Naive thymus-derived CD8-positive, alpha-beta T cell (primary cell): ENCODE measurements around the gene HMGCLL1. TPM values are rescaled to one million over a fixed set of nuclear protein-coding genes. Genes with fewer than 3 reads are reported as not detected.

Experiments
- ATAC-seq, 2 donors: fragments of 150-1000 bp; cut with Tn5 transposase in 1 of 2; sonication (Bioruptor Pico), chemical (Tn5 transposase) in 1 of 2; 1 replicate in 1 of 2; 2 replicates in 1 of 2; pipeline ENCODE4 v1.10.0; 2021; ENCODE audit warnings: mild to moderate bottlenecking in 2 of 2, moderate library complexity in 2 of 2
- POLR2A ChIA-PET: fragments of 350-600 bp; sonication (Branson Sonifier 250); formaldehyde crosslinking; loops from one replicate; lab custom pipeline; 2021; ENCODE audit warnings: antibody characterized with exemption; lab: Charles Lee
- DNase-seq, 10 donors: peaks; one replicate each; pipeline versions ENCODE4 v3.0.0 to v3.0.0-alpha.2; 2020 to 2022
- H3K27ac Mint-ChIP-seq, 10 donors: one replicate each; pipeline ENCODE4 v1.8.0; 2020 to 2022; ENCODE audit warnings: mild to moderate bottlenecking in 10 of 10, mixed read lengths in 10 of 10, moderate library complexity in 4 of 10, inconsistent platforms in 1 of 10
- H3K27me3 Mint-ChIP-seq, 5 donors: one replicate each; pipeline ENCODE4 v1.8.0; 2021 to 2022; ENCODE audit warnings: mixed read lengths in 5 of 5
- H3K36me3 Mint-ChIP-seq, 3 donors: one replicate each; pipeline ENCODE4 v1.8.0; 2020 to 2022; ENCODE audit warnings: mixed read lengths in 3 of 3, mild to moderate bottlenecking in 2 of 3, inconsistent platforms in 1 of 3
- H3K4me1 Mint-ChIP-seq, 4 donors: one replicate each; pipeline ENCODE4 v1.8.0; 2021 to 2022; ENCODE audit warnings: mixed read lengths in 4 of 4
- H3K4me3 Mint-ChIP-seq, 10 donors: one replicate each; pipeline ENCODE4 v1.8.0; 2020 to 2022; ENCODE audit warnings: mild to moderate bottlenecking in 10 of 10, mixed read lengths in 10 of 10, moderate library complexity in 6 of 10, inconsistent platforms in 1 of 10
- H3K9me3 Mint-ChIP-seq, 9 donors: one replicate each; pipeline ENCODE4 v1.8.0; 2020 to 2022; ENCODE audit warnings: mixed read lengths in 9 of 9, mild to moderate bottlenecking in 3 of 9, inconsistent platforms in 1 of 9, moderate library complexity in 1 of 9
- polyA plus RNA-seq, 3 donors: library from polyadenylated mRNA; unstranded; fragments of 300-500 nt; fragmentation: Illumina TruSeq; gene quantifications; one replicate each; pipeline ENCODE4 v1.2.3, GENCODE V29; 2021
- total RNA-seq, 8 experiments: library from RNA in 2 of 8; stranded (reverse) in 2 of 8; gene quantifications; one replicate each; pipeline ENCODE4 v1.2.3 and lab custom pipeline; 2021 to 2026

The HMGCLL1 gene
- total and polyA plus RNA-seq, 5 experiments from 2014 or later, result not detected

- H3K27ac Mint-ChIP-seq, result no peak overlapping the region
- H3K4me1 Mint-ChIP-seq, result no peaks in the 10 kb centered on the region
- peaks cover 0 to 7% (median 2%) of the 10 kb centered on the region in 9 donors for H3K9me3 Mint-ChIP-seq
- no peak overlapping the region for H3K4me3 Mint-ChIP-seq
- H3K27me3 Mint-ChIP-seq, result no peaks in the 10 kb centered on the region
- DNase-seq (no peak), ATAC-seq (no peak)
- POLR2A ChIA-PET, result no interaction called here
- H3K36me3 Mint-ChIP-seq, result no peaks in the 10 kb centered on the region
These were observed 123.0 kb downstream of the HMGCLL1 start for GRCh38 chr6:55456016-55456415.

DNA sequence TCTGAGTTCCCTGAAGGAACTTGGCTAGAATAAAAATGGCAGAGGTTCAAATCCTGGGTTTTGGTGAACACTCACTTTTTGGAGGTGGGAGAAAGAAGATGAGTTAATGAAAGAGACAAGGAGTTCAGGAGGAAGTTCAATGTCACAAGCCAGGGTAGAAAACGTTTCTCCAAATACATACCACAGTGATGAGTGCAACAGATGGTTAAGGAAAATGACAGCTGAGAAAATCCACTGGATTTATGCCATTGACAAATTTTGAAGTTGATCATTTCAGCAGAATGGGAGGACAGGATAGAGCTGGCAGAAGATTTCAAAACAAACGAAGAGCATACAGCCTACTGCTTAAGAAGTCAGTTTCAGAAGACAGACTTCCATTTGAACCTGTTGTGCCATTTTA, 129.0 kb downstream of the HMGCLL1 start:
- no peak for ATAC-seq
- Mint-ChIP-seq H3K36me3 (no peaks in the 10 kb centered on the region), H3K27ac (no peak overlapping the region), H3K27me3 (no peaks in the 10 kb centered on the region), H3K4me1 (no peaks in the 10 kb centered on the region), H3K4me3 (no peak overlapping the region), H3K9me3 (peaks cover 0 to 19% (median 1%) of the 10 kb centered on the region in 9 donors)
- DNase-seq, result no peak
- POLR2A ChIA-PET, result no interaction called here

GRCh38 chr6:55449225-55449624, 129.8 kb downstream of the HMGCLL1 start:
- ATAC-seq (no peak), DNase-seq (no peak)
- H3K36me3 Mint-ChIP-seq, result no peaks in the 10 kb centered on the region
- no peak overlapping the region for H3K4me3 Mint-ChIP-seq
- H3K4me1 Mint-ChIP-seq, result no peaks in the 10 kb centered on the region
- no peaks in the 10 kb centered on the region for H3K27me3 Mint-ChIP-seq
- POLR2A ChIA-PET, result no interaction called here
- peaks cover 0 to 19% (median 1%) of the 10 kb centered on the region in 9 donors for H3K9me3 Mint-ChIP-seq
- no peak overlapping the region for H3K27ac Mint-ChIP-seq

DNA sequence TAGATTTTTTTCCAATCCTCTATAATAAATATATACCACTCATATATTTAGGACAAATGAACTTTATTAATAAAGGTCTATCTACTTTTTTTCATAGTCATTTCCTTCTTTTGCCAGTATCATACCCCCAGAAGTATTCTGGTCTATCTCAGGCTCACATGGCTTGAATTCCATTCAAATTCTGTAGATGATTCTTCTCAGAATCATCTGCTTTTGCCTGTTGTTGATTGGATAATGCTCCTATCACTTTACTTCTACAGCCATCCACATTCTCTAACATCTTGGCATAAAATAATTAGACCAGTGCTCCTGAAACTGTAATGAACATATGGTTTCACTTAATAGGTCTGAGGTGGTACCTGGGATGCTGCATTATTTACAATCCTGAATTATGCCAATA, 130.5 kb downstream of the HMGCLL1 start:
- Mint-ChIP-seq H3K27me3 (no peaks in the 10 kb centered on the region), H3K9me3 (peaks cover 0 to 19% (median 1%) of the 10 kb centered on the region in 9 donors), H3K4me1 (no peaks in the 10 kb centered on the region), H3K27ac (no peak overlapping the region), H3K36me3 (no peaks in the 10 kb centered on the region), H3K4me3 (no peak overlapping the region)
- no peak for ATAC-seq
- DNase-seq, result no peak
- POLR2A ChIA-PET, result no interaction called here

DNA sequence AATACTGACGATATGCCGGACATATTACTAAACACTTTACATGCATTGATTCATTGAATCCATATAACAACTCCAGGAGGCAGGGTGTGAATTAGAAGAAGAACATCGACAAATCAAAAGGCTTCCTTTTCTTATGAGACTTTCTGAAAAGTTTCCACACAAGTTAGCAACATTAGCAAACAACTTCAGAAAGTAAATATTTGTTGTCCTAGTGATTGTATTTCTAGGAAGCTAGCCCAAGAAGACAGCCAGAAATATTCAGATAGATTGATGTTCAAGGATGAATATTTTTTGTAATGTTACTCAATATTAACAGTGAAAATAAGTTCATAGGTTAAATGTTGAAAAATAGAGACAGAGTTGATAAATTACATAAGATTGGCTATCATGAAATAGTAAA, 131.1 kb downstream of the HMGCLL1 start:
- H3K4me3 Mint-ChIP-seq, result no peak overlapping the region
- H3K27me3 Mint-ChIP-seq, result no peaks in the 10 kb centered on the region
- no peaks in the 10 kb centered on the region for H3K36me3 Mint-ChIP-seq
- DNase-seq, result no peak
- peaks cover 0 to 18% (median 1%) of the 10 kb centered on the region in 9 donors for H3K9me3 Mint-ChIP-seq
- ATAC-seq, result no peak
- POLR2A ChIA-PET, result no interaction called here
- no peak overlapping the region for H3K27ac Mint-ChIP-seq
- H3K4me1 Mint-ChIP-seq, result no peaks in the 10 kb centered on the region

DNA sequence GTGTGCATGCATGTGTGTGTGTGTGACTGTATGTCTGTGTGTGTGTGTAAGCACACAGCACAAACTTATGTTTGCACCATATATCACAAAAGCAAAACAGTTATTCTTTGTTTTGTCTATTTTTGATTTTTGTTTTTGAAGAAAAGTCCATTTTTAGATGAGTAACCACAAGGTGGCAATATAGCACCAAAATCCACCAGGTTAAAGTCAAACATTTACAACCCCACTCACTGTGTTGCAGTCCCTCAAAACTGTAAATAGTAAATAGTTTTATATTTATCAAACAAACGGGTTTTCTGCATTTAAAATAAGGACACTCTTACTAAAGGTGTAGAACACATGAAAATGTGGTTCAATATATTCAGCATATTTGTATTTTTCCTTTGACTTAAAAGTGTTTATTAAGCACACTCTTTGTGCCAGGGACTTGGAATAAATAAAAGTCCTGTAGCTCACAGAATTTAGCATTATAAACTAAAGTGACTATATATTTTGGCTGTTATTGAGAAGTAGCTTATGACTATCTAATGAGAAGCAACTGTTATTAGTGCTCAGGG, 133.3 kb downstream of the HMGCLL1 start:
- POLR2A ChIA-PET, result no interaction called here
- H3K36me3 Mint-ChIP-seq, result no peaks in the 10 kb centered on the region
- ATAC-seq, result no peak
- no peaks in the 10 kb centered on the region for H3K27me3 Mint-ChIP-seq
- no peak overlapping the region for H3K4me3 Mint-ChIP-seq
- no peak for DNase-seq
- H3K27ac Mint-ChIP-seq, result no peak overlapping the region
- peaks cover 0 to 9% (median 0%) of the 10 kb centered on the region in 9 donors for H3K9me3 Mint-ChIP-seq
- H3K4me1 Mint-ChIP-seq, result no peaks in the 10 kb centered on the region

GRCh38 chr6:55443238-55444134, 135.5 kb downstream of the HMGCLL1 start:
- DNase-seq (no peak), ATAC-seq (no peak)
- no peak overlapping the region for H3K27ac Mint-ChIP-seq
- no peak overlapping the region for H3K4me3 Mint-ChIP-seq
- H3K9me3 Mint-ChIP-seq, result peaks cover 0 to 6% (median 0%) of the 10 kb centered on the region in 9 donors
- no peaks in the 10 kb centered on the region for H3K27me3 Mint-ChIP-seq
- no peaks in the 10 kb centered on the region for H3K4me1 Mint-ChIP-seq
- no peaks in the 10 kb centered on the region for H3K36me3 Mint-ChIP-seq
- POLR2A ChIA-PET, result no interaction called here

- no peak overlapping the region for H3K4me3 Mint-ChIP-seq
- POLR2A ChIA-PET, result no interaction called here
- ATAC-seq (no peak), DNase-seq (no peak)
- peaks cover 0 to 22% (median 6%) of the 10 kb centered on the region in 9 donors for H3K9me3 Mint-ChIP-seq
- no peak overlapping the region for H3K27ac Mint-ChIP-seq
- H3K27me3 Mint-ChIP-seq, result no peaks in the 10 kb centered on the region
- no peaks in the 10 kb centered on the region for H3K36me3 Mint-ChIP-seq
- no peaks in the 10 kb centered on the region for H3K4me1 Mint-ChIP-seq
These were observed 140.8 kb downstream of the HMGCLL1 start for GRCh38 chr6:55438203-55438602.

- no peak for ATAC-seq
- H3K9me3 Mint-ChIP-seq, result peaks cover 0 to 22% (median 6%) of the 10 kb centered on the region in 9 donors
- H3K27me3 Mint-ChIP-seq, result no peaks in the 10 kb centered on the region
- no peak overlapping the region for H3K4me3 Mint-ChIP-seq
- no peaks in the 10 kb centered on the region for H3K36me3 Mint-ChIP-seq
- no peak for DNase-seq
- POLR2A ChIA-PET, result no interaction called here
- no peak overlapping the region for H3K27ac Mint-ChIP-seq
- H3K4me1 Mint-ChIP-seq, result no peaks in the 10 kb centered on the region
These were observed 141.9 kb downstream of the HMGCLL1 start for GRCh38 chr6:55437141-55437540.

DNA sequence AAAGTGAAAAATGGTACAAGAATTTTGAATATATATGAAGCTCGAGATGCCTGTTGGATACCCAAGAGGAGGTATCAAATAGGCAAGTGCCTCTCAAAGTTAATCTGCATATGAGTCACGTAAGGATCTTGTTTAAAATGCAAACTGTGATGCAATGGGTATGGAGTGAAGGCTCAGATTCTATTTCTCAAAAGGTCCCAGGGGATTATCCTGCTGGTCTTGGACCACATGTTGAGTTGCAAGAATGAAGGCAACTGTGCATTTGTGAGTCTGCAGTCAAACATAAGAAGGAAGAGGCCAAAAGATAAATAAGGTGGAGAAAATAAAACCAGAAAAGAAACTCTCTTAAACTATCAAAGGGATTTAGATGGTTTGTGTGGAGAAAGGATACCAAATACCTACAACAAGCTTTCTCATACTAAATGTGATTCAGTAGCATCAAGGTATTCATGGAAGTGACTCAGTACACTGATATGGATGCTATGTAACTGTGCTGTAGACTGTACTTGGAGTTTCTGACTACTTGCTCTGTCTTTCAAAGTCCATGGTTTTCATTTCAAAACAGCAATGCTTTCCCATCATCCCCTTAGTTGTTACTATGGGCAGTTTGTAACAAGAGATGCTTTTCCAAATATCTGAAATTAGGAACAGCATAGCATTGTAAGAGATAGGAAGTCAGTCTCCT, 145.4 kb downstream of the HMGCLL1 start:
- peaks cover 0 to 18% (median 6%) of the 10 kb centered on the region in 9 donors for H3K9me3 Mint-ChIP-seq

GRCh38 chr6:55423933-55424332, 155.1 kb downstream of the HMGCLL1 start:
- Mint-ChIP-seq H3K27me3 (no peaks in the 10 kb centered on the region), H3K27ac (no peak overlapping the region), H3K4me3 (no peak overlapping the region), H3K4me1 (no peaks in the 10 kb centered on the region), H3K9me3 (peaks cover 0 to 24% (median 0%) of the 10 kb centered on the region in 9 donors), H3K36me3 (no peaks in the 10 kb centered on the region)
- no peak for ATAC-seq
- POLR2A ChIA-PET, result no interaction called here
- no peak for DNase-seq

More for the DNA sequence above, 145.4 kb downstream of the HMGCLL1 start:
- ATAC-seq, result no peak
- DNase-seq, result no peak
- Mint-ChIP-seq H3K27ac (no peak overlapping the region), H3K4me3 (no peak overlapping the region), H3K36me3 (no peaks in the 10 kb centered on the region), H3K27me3 (no peaks in the 10 kb centered on the region), H3K4me1 (no peaks in the 10 kb centered on the region)
- POLR2A ChIA-PET, result no interaction called here

- H3K27me3 Mint-ChIP-seq, result no peaks in the 10 kb centered on the region
- no peaks in the 10 kb centered on the region for H3K4me1 Mint-ChIP-seq
- H3K36me3 Mint-ChIP-seq, result peaks cover 0 to 6% (median 0%) of the 10 kb centered on the region in 3 donors
- H3K27ac Mint-ChIP-seq, result no peak overlapping the region
- POLR2A ChIA-PET, result no interaction called here
- peaks cover 3 to 34% (median 18%) of the 10 kb centered on the region in 9 donors for H3K9me3 Mint-ChIP-seq
- ATAC-seq (no peak), DNase-seq (no peak)
- H3K4me3 Mint-ChIP-seq, result no peak overlapping the region
These were observed 168.3 kb downstream of the HMGCLL1 start for GRCh38 chr6:55410674-55411073.
